H1 (cell line): ENCODE measurements around the gene ALPI. TPM values are rescaled to one million over a fixed set of nuclear protein-coding genes. Genes with fewer than 3 reads are reported as not detected.
A peak's percentile ranks its signal among the peaks of the same experiment; 100 is the strongest.

Experiments used
- CTCF ChIA-PET: fragments of 300-600 bp; sonication (Branson Sonifier 250); formaldehyde crosslinking; loops from one replicate; lab custom pipeline; 2021; ENCODE audit not compliant: partially characterized antibody; lab: Charles Lee
- POLR2A ChIA-PET: fragments of 300-600 bp; sonication (Branson Sonifier 250); formaldehyde crosslinking; loops from one replicate; lab custom pipeline; 2021; ENCODE audit warnings: inconsistent platforms; ENCODE audit not compliant: partially characterized antibody; lab: Charles Lee
- DNase-seq, 2 experiments: peaks; one replicate each; pipeline versions ENCODE4 v3.0.0 to v3.0.0-alpha.2; 2010 to 2022; ENCODE audit warnings: low spot score in 2 of 2, low read depth in 1 of 2, mixed read lengths in 1 of 2
- FAIRE-seq: peaks from 2 replicates; lab custom pipeline; 2011; peaks lifted over from hg19 to GRCh38; lab: Jason Lieb, UNC
- H2AFZ ChIP-seq: 2 replicates; pipeline ENCODE4 v1.8.1; 2012; ENCODE audit warnings: low read length, inconsistent platforms
- H2AK5ac ChIP-seq: 2 replicates; pipeline ENCODE4 v1.6.1; 2013; ENCODE audit warnings: low read depth, low read length
- H2BK120ac ChIP-seq: replicated peaks from 2 replicates; pipeline ENCODE3; 2013; ENCODE audit warnings: low read depth, low read length, inconsistent platforms
- H2BK12ac ChIP-seq: 2 replicates; pipeline ENCODE4 v1.6.1; 2013; ENCODE audit warnings: low read depth, low read length
- H2BK15ac ChIP-seq: 2 replicates; pipeline ENCODE4 v1.6.1; 2013; ENCODE audit warnings: low read length
- H2BK20ac ChIP-seq: 2 replicates; pipeline ENCODE4 v1.6.1; 2013; ENCODE audit warnings: low read length
- H2BK5ac ChIP-seq: 2 replicates; pipeline ENCODE4 v1.6.1; 2013; ENCODE audit warnings: low read depth, low read length
- H3K14ac ChIP-seq: 2 replicates; pipeline ENCODE4 v1.6.1; 2013; ENCODE audit warnings: inconsistent platforms; ENCODE audit not compliant: insufficient read length
- H3K18ac ChIP-seq: 2 replicates; pipeline ENCODE4 v1.6.1; 2013; ENCODE audit warnings: low read length; ENCODE audit errors: extremely low read depth
- H3K23ac ChIP-seq: 2 replicates; pipeline ENCODE4 v1.6.1; 2013; ENCODE audit warnings: inconsistent platforms; ENCODE audit not compliant: insufficient read length
- H3K23me2 ChIP-seq: 2 replicates; pipeline ENCODE4 v1.6.1; 2013; ENCODE audit warnings: low read depth, low read length
- H3K27ac ChIP-seq: 2 replicates; pipeline ENCODE4 v1.6.1; 2011; ENCODE audit warnings: low read depth, low read length, inconsistent platforms
- H3K27me3 ChIP-seq, 4 experiments: replicated peaks in 1 of 4; 1 replicate in 1 of 4; 2 replicates in 3 of 4; pipeline versions ENCODE4 v1.6.1 to v1.8.1; 2011 to 2013; ENCODE audit warnings: low read length in 3 of 4, mild to moderate bottlenecking in 3 of 4, inconsistent platforms in 2 of 4, mixed read lengths in 2 of 4, moderate library complexity in 1 of 4; ENCODE audit not compliant: control insufficient read depth in 3 of 4, insufficient read depth in 3 of 4; ENCODE audit errors: extremely low read depth in 1 of 4
- H3K36me3 ChIP-seq, 4 experiments: 2 replicates each; pipeline versions ENCODE4 v1.6.1 to v1.8.1; 2011 to 2013; ENCODE audit warnings: mild to moderate bottlenecking in 4 of 4, low read length in 3 of 4, moderate library complexity in 2 of 4, control low read depth in 1 of 4, inconsistent platforms in 1 of 4; ENCODE audit not compliant: insufficient read depth in 4 of 4, control insufficient read depth in 2 of 4
- H3K4ac ChIP-seq: replicated peaks from 2 replicates; pipeline ENCODE3; 2013; ENCODE audit warnings: low read length, low read depth, mixed read lengths, inconsistent platforms; ENCODE audit not compliant: insufficient read length
- H3K4me1 ChIP-seq, 4 experiments: replicated peaks in 1 of 4; 1 replicate in 1 of 4; 2 replicates in 3 of 4; pipeline versions ENCODE4 v1.6.1 to v1.8.1; 2011 to 2013; ENCODE audit warnings: low read length in 3 of 4, inconsistent platforms in 2 of 4, mixed read lengths in 1 of 4; ENCODE audit not compliant: insufficient read depth in 4 of 4, control insufficient read depth in 3 of 4
- H3K4me2 ChIP-seq, 2 experiments: 2 replicates each; pipeline versions ENCODE4 v1.6.1 to v1.8.1; 2011 to 2013; ENCODE audit warnings: low read depth in 2 of 2, low read length in 2 of 2, control low read depth in 1 of 2, inconsistent platforms in 1 of 2, mild to moderate bottlenecking in 1 of 2; ENCODE audit not compliant: insufficient read depth in 1 of 2
- H3K4me3 ChIP-seq, 4 experiments: fragments of 200-600, 300-600 bp in 1 of 4; sonication (generic), shearing (Covaris generic), sonication (Bioruptor Twin) in 1 of 4; 2 replicates each; pipeline versions ENCODE4 v1.5.1 to v1.8.1; 2011 to 2016; ENCODE audit warnings: low read length in 4 of 4, low read depth in 3 of 4, control low read depth in 2 of 4, inconsistent platforms in 2 of 4, mild to moderate bottlenecking in 2 of 4, mixed read lengths in 1 of 4, moderate library complexity in 1 of 4; ENCODE audit not compliant: insufficient read depth in 2 of 4; ENCODE audit errors: extremely low read depth in 1 of 4
- H3K56ac ChIP-seq: replicated peaks from 2 replicates; pipeline ENCODE3; 2013; ENCODE audit warnings: low read depth, mild to moderate bottlenecking, mixed read lengths, low read length, inconsistent platforms; ENCODE audit not compliant: insufficient read length
- H3K79me1 ChIP-seq: 2 replicates; pipeline ENCODE4 v1.6.1; 2013; ENCODE audit warnings: low read depth, low read length, control low read depth
- H3K79me2 ChIP-seq, 2 experiments: 2 replicates each; pipeline versions ENCODE4 v1.6.1 to v1.8.1; 2012 to 2013; ENCODE audit warnings: low read length in 2 of 2, mild to moderate bottlenecking in 2 of 2, inconsistent platforms in 1 of 2; ENCODE audit not compliant: insufficient read depth in 2 of 2, control insufficient read depth in 1 of 2
- H3K9ac ChIP-seq, 4 experiments: replicated peaks in 1 of 4; 1 replicate in 1 of 4; 2 replicates in 3 of 4; pipeline versions ENCODE4 v1.6.1 to v1.8.1; 2011 to 2013; ENCODE audit warnings: low read depth in 3 of 4, low read length in 3 of 4, control low read depth in 2 of 4, mild to moderate bottlenecking in 2 of 4, moderate library complexity in 2 of 4, inconsistent platforms in 1 of 4; ENCODE audit errors: extremely low read depth in 1 of 4
- H3K9me3 ChIP-seq, 2 experiments: 2 replicates each; pipeline versions ENCODE4 v1.6.1 to v1.8.1; 2012 to 2013; ENCODE audit warnings: mild to moderate bottlenecking in 2 of 2, moderate library complexity in 2 of 2, control low read depth in 1 of 2, inconsistent platforms in 1 of 2, low read depth in 1 of 2, low read length in 1 of 2, mixed read lengths in 1 of 2; ENCODE audit not compliant: insufficient read depth in 2 of 2
- H4K20me1 ChIP-seq, 2 experiments: replicated peaks in 1 of 2; 2 replicates each; pipeline versions ENCODE3 to v1.8.1; 2011 to 2013; ENCODE audit warnings: inconsistent platforms in 2 of 2, low read length in 2 of 2, mild to moderate bottlenecking in 1 of 2; ENCODE audit not compliant: insufficient read depth in 2 of 2, control insufficient read depth in 1 of 2
- H4K5ac ChIP-seq: 2 replicates; pipeline ENCODE4 v1.6.1; 2013; ENCODE audit warnings: low read length, low read depth, mixed read lengths, inconsistent platforms; ENCODE audit not compliant: insufficient read length
- H4K8ac ChIP-seq: 2 replicates; pipeline ENCODE4 v1.8.0; 2013; ENCODE audit warnings: mild to moderate bottlenecking, moderate library complexity, low read length, inconsistent platforms; ENCODE audit not compliant: insufficient read depth; ENCODE audit errors: extremely low read depth
- H4K91ac ChIP-seq: replicated peaks from 2 replicates; pipeline ENCODE3; 2013; ENCODE audit warnings: low read length, mixed read lengths, inconsistent platforms; ENCODE audit not compliant: insufficient read length
- FOSL1 ChIP-seq: IDR thresholded peaks from 2 replicates; pipeline ENCODE4 v1.6.1; 2011; ENCODE audit warnings: mild to moderate bottlenecking, low read depth, low read length, moderate library complexity; ENCODE audit not compliant: insufficient read depth
- GABPA ChIP-seq: IDR thresholded peaks from 2 replicates; pipeline ENCODE4 v1.6.1; 2011; ENCODE audit warnings: mild to moderate bottlenecking, low read length, moderate library complexity, borderline replicate concordance; ENCODE audit not compliant: insufficient read depth
- KDM1A ChIP-seq: fragments of 200-600, 300-600 bp; sonication (generic); IDR thresholded peaks from 2 replicates; pipeline ENCODE4 v1.7.1; 2016; ENCODE audit warnings: mild to moderate bottlenecking, low read length, borderline replicate concordance
- NRF1 ChIP-seq: IDR thresholded peaks from 2 replicates; pipeline ENCODE4 v1.6.1; 2011; ENCODE audit warnings: mild to moderate bottlenecking, low read depth, low read length, improper control_type of control experiment
- POLR2A ChIP-seq, 2 experiments: IDR thresholded peaks; 1 replicate in 1 of 2; 2 replicates in 1 of 2; pipeline ENCODE4 v1.6.1; 2011; ENCODE audit warnings: low read depth in 2 of 2, low read length in 2 of 2, mild to moderate bottlenecking in 2 of 2; ENCODE audit errors: control extremely low read depth in 1 of 2
- YY1 ChIP-seq: IDR thresholded peaks from 2 replicates; pipeline ENCODE4 v1.6.1; 2011; ENCODE audit warnings: low read depth, mild to moderate bottlenecking, low read length
- WGBS, 2 experiments: shearing (Covaris generic) in 1 of 2; methylation state at CpG; one replicate each; pipeline versions ENCODE4 v1.1.6 to v1.1.7; 2013 to 2015; ENCODE audit warnings: low lambda C conversion rate in 2 of 2, mixed read lengths in 2 of 2, inconsistent platforms in 1 of 2, low coverage in 1 of 2, missing lambda C conversion rate in 1 of 2; ENCODE audit not compliant: insufficient replicate concordance in 2 of 2, insufficient coverage in 1 of 2, insufficient read length in 1 of 2; ENCODE audit errors: extremely low coverage in 1 of 2, missing lambda C conversion rate in 1 of 2; 5-methylcytosine and 5-hydroxymethylcytosine counted together
- polyA plus RNA-seq, 7 experiments: library from polyadenylated mRNA; depleted of rRNA in 3 of 7; stranded (reverse) in 5 of 7; unstranded in 2 of 7; fragments of >200 nt in 5 of 7; fragments of 200-250 nt in 2 of 7; gene quantifications; 1 replicate in 5 of 7; 2 replicates in 1 of 7; 4 replicates in 1 of 7; pipeline versions ENCODE4 v1.2.1 to v1.2.3, GENCODE V29; 2011 to 2013; ENCODE audit warnings: missing spikeins in 2 of 7, mixed read lengths in 2 of 7
- total RNA-seq: library from RNA; stranded (reverse); fragmentation: NEBNext Ultra II Directional; extraction: Animal tissue kit (Norgen Biotek cat#: 25700); gene quantifications from 2 replicates; pipeline ENCODE4 v1.2.1, GENCODE V29; 2021
- TF ChIP-seq, protein P1 (sequence below): IDR thresholded peaks from 2 replicates; pipeline ENCODE4 v1.6.1; 2012; ENCODE audit warnings: low read length, inconsistent platforms
- TF ChIP-seq, protein P2 (sequence below): IDR thresholded peaks from 2 replicates; pipeline ENCODE4 v1.6.1; 2012; ENCODE audit warnings: inconsistent platforms

ALPI gene
- total and polyA plus RNA-seq, 2 of the 8 experiments (the other 6 are each of a cell fraction or from before 2014, with no cell fraction given): not detected

DNA sequence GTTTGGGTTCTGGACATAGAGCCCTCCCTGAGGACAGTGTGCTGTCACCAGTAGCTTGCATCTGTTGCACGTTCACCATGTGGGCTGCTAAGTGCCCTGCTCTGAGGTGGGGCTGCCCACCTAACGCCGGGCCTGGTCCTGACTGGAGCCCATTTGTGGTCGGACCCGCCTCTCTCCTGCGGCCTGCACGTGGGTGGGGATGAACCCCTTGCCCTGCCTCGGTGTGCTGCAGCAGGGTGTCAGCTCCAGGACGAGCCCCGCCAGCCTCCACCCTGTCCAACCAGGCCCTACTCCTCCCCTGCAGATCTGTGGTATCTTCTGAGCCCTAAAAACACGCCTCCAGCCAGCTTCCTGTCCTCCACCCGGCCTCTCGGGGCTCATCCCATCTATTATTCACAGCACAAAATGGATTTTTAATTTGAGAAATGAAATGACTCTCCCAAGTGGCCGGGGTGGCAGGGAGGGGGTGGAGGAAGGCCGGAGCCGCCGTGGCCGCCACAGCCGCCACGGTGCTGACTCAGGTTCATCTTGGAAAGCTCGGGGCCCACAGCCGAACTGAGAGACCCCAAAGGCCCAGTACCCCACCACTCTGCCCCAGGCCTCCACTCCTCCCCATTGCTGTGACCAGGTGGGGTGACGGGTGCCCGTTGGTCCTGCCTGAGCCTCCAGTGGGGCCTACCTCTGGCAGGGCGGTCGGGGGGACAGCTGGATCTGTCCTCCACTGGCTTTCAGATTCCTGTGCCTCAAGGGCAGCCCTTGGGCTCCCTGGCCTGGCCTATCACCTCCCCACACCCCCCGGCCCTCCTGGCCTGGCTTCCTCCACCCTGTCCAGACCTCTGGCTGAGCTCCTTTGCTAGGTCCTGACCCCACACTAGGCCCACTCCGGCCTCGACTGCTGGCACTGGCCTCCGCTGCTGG is 34.5 kb downstream of the ALPI start:
- H3K14ac ChIP-seq: no peak overlapping the region
- DNase-seq: no peak
- TF ChIP-seq, protein P1, sequence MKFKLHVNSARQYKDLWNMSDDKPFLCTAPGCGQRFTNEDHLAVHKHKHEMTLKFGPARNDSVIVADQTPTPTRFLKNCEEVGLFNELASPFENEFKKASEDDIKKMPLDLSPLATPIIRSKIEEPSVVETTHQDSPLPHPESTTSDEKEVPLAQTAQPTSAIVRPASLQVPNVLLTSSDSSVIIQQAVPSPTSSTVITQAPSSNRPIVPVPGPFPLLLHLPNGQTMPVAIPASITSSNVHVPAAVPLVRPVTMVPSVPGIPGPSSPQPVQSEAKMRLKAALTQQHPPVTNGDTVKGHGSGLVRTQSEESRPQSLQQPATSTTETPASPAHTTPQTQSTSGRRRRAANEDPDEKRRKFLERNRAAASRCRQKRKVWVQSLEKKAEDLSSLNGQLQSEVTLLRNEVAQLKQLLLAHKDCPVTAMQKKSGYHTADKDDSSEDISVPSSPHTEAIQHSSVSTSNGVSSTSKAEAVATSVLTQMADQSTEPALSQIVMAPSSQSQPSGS: no peak
- TF ChIP-seq FOSL1: no peak
- no peak for TF ChIP-seq GABPA
- TF ChIP-seq, protein P2, sequence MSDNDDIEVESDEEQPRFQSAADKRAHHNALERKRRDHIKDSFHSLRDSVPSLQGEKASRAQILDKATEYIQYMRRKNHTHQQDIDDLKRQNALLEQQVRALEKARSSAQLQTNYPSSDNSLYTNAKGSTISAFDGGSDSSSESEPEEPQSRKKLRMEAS: no peak
- no peak for TF ChIP-seq NRF1
- no peak for TF ChIP-seq POLR2A (IDR thresholded peaks at IDR 0.05; ENCODE audit: control extremely low read depth in 1 of 2, low read depth in 2 of 2, low read length in 2 of 2)
- no peak for TF ChIP-seq KDM1A
- TF ChIP-seq YY1: no peak

More for the DNA sequence above, 34.5 kb downstream of the ALPI start:
- Histone ChIP-seq H3K79me2 (no peaks in the 10 kb centered on the region), H2BK20ac (no peak overlapping the region), H3K4me2 (peak overlapping the region in 1 of 2 experiments; percentile 22; a peak in 2 of 4 replicates), H4K91ac (peak overlapping the region; percentile 19), H2BK120ac (no peak overlapping the region), H3K4me3 (no peak overlapping the region), H4K8ac (no peak overlapping the region; the same call in 1 of the 2 replicates), H2BK15ac (0 out of 2 replicates have a peak overlapping the region, but pooled peaks have one; percentile 3), H3K36me3 (peaks cover 0 to 11% (median 0%) of the 10 kb centered on the region in 4 experiments; a peak in 1 of 8 replicates), H4K5ac (no peak overlapping the region), H3K23ac (no peak overlapping the region), H3K18ac (peak overlapping the region; percentile 2; the same call in 1 of the 2 replicates), H3K9ac (no peak overlapping the region), H3K27ac (no peak overlapping the region), H3K4me1 (peaks cover 0 to 39% (median 21%) of the 10 kb centered on the region in 4 experiments; a peak in 6 of 7 replicates), H2AFZ (no peak overlapping the region), H3K79me1 (no peaks in the 10 kb centered on the region), H3K56ac (no peak overlapping the region), H4K20me1 (peaks cover 1% of the 10 kb centered on the region in 2 experiments), H2BK5ac (peak overlapping the region; percentile 49; the same call in 1 of the 2 replicates), H3K4ac (no peak overlapping the region), H2AK5ac (0 out of 2 replicates have a peak overlapping the region, but pooled peaks have one; percentile 32), H3K23me2 (peaks cover 12% of the 10 kb centered on the region; the same call in 1 of the 2 replicates), H3K9me3 (no peaks in the 10 kb centered on the region; a peak in 1 of 4 replicates), H3K27me3 (peaks cover 19 to 39% (median 33%) of the 10 kb centered on the region in 4 experiments), H2BK12ac (0 out of 2 replicates have a peak overlapping the region, but pooled peaks have one; percentile 85)
- CTCF ChIA-PET: interaction anchor here (0.7 to 3.6 kb wide), 10 partner anchors 8 to 150 kb away, joined by 3 to 32 read pairs (median 4); partner anchors contain the start of gene PRSS56
- WGBS, 2 experiments: 96% methylated on average over 27 of the region's 30 CpGs; no CpG with 5 or more reads in 1 of the 2 experiments
- no peak for FAIRE-seq
- POLR2A ChIA-PET: interaction anchor here (1.2 to 1.6 kb wide), 5 partner anchors 13 to 104 kb away, joined by 3 to 5 read pairs (median 4); no protein-coding TSS in a partner anchor
